Smooth muscle cell (in vitro differentiated cells): ENCODE results near the gene DNAH17. TPM values are rescaled to one million over a fixed set of nuclear protein-coding genes. Genes with fewer than 3 reads are reported as not detected.

Experiments used
- DNase-seq: peaks from one replicate; lab custom pipeline; 2025; ENCODE audit not compliant: unreplicated experiment; lab: John Stamatoyannopoulos, UW
- H2AFZ ChIP-seq: fragments of 200-600 bp; sonication (generic); 2 replicates; pipeline ENCODE4 v1.6.0; 2016; ENCODE audit warnings: antibody characterized with exemption, low read depth, mild to moderate bottlenecking
- H3F3A ChIP-seq: fragments of 200-600 bp; sonication (generic); 2 replicates; pipeline ENCODE4 v1.6.0; 2017; ENCODE audit warnings: antibody characterized with exemption, low read depth
- H3K27ac ChIP-seq: fragments of 200-600 bp; sonication (generic); 2 replicates; pipeline ENCODE4 v1.5.1; 2016; ENCODE audit warnings: low read depth, mild to moderate bottlenecking
- H3K27me3 ChIP-seq: fragments of 200-600 bp; sonication (generic); 2 replicates; pipeline ENCODE4 v1.6.1; 2016; ENCODE audit warnings: low read depth, mild to moderate bottlenecking
- H3K36me3 ChIP-seq: fragments of 200-600 bp; sonication (generic); 2 replicates; pipeline ENCODE4 v1.5.1; 2016; ENCODE audit warnings: low read depth
- H3K4me1 ChIP-seq: fragments of 200-600 bp; sonication (generic); 2 replicates; pipeline ENCODE4 v1.5.1; 2016; ENCODE audit warnings: low read depth
- H3K4me2 ChIP-seq: fragments of 200-600 bp; sonication (generic); 2 replicates; pipeline ENCODE4 v1.6.0; 2016; ENCODE audit warnings: mild to moderate bottlenecking
- H3K4me3 ChIP-seq: fragments of 200-600 bp; sonication (generic); 2 replicates; pipeline ENCODE4 v1.5.1; 2016; ENCODE audit warnings: mild to moderate bottlenecking
- H3K79me2 ChIP-seq: fragments of 200-600 bp; sonication (generic); 2 replicates; pipeline ENCODE4 v1.6.0; 2016; ENCODE audit warnings: low read depth, mild to moderate bottlenecking
- H3K9ac ChIP-seq: fragments of 200-600 bp; sonication (generic); 2 replicates; pipeline ENCODE4 v1.6.0; 2016; ENCODE audit warnings: low read depth
- H3K9me3 ChIP-seq: fragments of 200-600 bp; sonication (generic); replicated peaks from 2 replicates; pipeline ENCODE4 v1.5.1; 2016; ENCODE audit warnings: low read depth
- H4K20me1 ChIP-seq: fragments of 200-600 bp; sonication (generic); 2 replicates; pipeline ENCODE4 v1.6.0; 2016; ENCODE audit warnings: low read depth
- WGBS: methylation state at CpG from one replicate; pipeline ENCODE4 v1.1.7; 2016; ENCODE audit warnings: low lambda C conversion rate; 5-methylcytosine and 5-hydroxymethylcytosine counted together
- polyA plus RNA-seq: library from polyadenylated mRNA; unstranded; fragments of >200 nt; fragmentation: Nextera tagmentation; extraction: Ambion mirVana; gene quantifications from 2 replicates; pipeline ENCODE4 v1.2.1, GENCODE V29; 2016
- total RNA-seq: library from RNA; depleted of rRNA; stranded (reverse); fragments of >200 nt; gene quantifications from 2 replicates; pipeline ENCODE4 v1.2.3, GENCODE V29; 2014
- TF ChIP-seq, protein P1 (sequence below): fragments of 200-600 bp; sonication (generic); IDR thresholded peaks from 2 replicates; pipeline ENCODE4 v1.5.1; 2017; ENCODE audit warnings: borderline replicate concordance, mild to moderate bottlenecking, antibody characterized with exemption; ENCODE audit not compliant: insufficient read depth, poor library complexity, severe bottlenecking

DNAH17 gene
- total and polyA plus RNA-seq, 2 experiments from 2014 or later = 0.18 to 0.98 TPM

DNA sequence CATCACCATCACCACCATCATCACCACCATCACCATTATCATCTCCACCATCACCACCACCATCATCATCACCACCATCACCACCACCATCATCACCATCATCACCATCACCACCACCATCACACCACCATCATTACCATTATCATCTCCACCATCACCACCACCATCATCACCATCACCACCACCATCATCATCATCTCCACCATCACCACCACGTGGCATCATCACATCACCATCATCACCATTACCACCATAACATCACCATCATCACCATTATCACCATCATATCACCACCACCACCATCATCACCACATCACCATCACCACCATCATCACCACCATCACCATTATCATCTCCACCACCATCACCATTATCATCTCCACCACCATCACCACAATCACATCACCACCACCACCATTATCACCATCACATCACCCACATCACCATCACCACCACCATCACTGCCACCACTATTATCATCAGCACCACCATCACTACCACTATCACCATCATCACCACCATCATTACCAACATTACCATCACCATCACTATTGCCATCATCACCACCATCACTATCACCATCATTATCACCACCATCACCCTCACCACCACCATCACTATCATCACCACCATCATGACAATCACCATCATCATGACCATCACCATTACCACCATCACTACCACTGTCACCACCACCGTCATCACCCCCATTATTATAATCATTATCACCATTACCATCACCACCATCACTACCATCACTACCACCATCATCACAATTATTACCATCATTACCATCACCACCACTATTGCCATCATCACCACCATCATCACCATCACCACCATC lies 99.1 kb downstream of the DNAH17 start:
- Histone ChIP-seq H3K36me3 (no peaks in the 10 kb centered on the region), H3K79me2 (no peaks in the 10 kb centered on the region), H3K4me2 (no peak overlapping the region), H2AFZ (no peak overlapping the region), H3K9me3 (no peaks in the 10 kb centered on the region), H3K4me1 (no peaks in the 10 kb centered on the region), H3F3A (no peaks in the 10 kb centered on the region), H3K27me3 (no peaks in the 10 kb centered on the region), H4K20me1 (no peaks in the 10 kb centered on the region), H3K27ac (no peak overlapping the region), H3K4me3 (no peak overlapping the region), H3K9ac (no peak overlapping the region)
- DNase-seq = no peak
- 81% methylated on average over 2 of the region's 2 CpGs for WGBS
- TF ChIP-seq, protein P1, sequence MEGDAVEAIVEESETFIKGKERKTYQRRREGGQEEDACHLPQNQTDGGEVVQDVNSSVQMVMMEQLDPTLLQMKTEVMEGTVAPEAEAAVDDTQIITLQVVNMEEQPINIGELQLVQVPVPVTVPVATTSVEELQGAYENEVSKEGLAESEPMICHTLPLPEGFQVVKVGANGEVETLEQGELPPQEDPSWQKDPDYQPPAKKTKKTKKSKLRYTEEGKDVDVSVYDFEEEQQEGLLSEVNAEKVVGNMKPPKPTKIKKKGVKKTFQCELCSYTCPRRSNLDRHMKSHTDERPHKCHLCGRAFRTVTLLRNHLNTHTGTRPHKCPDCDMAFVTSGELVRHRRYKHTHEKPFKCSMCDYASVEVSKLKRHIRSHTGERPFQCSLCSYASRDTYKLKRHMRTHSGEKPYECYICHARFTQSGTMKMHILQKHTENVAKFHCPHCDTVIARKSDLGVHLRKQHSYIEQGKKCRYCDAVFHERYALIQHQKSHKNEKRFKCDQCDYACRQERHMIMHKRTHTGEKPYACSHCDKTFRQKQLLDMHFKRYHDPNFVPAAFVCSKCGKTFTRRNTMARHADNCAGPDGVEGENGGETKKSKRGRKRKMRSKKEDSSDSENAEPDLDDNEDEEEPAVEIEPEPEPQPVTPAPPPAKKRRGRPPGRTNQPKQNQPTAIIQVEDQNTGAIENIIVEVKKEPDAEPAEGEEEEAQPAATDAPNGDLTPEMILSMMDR = no peak

- H3K27ac ChIP-seq = no peak overlapping the region
- H3K9me3 ChIP-seq = no peaks in the 10 kb centered on the region
- no peaks in the 10 kb centered on the region for H3K36me3 ChIP-seq
- H3K4me3 ChIP-seq = no peak overlapping the region
- WGBS = 72% methylated on average over 5 of the region's 5 CpGs
- H3K4me1 ChIP-seq = no peaks in the 10 kb centered on the region
- TF ChIP-seq, protein P1 = no peak
- DNase-seq = no peak
- no peak overlapping the region for H3K9ac ChIP-seq
- H4K20me1 ChIP-seq = no peaks in the 10 kb centered on the region
- no peaks in the 10 kb centered on the region for H3K79me2 ChIP-seq
- H3K27me3 ChIP-seq = no peaks in the 10 kb centered on the region
- no peak overlapping the region for H3K4me2 ChIP-seq
- no peak overlapping the region for H2AFZ ChIP-seq
- no peaks in the 10 kb centered on the region for H3F3A ChIP-seq
Measured at GRCh38 chr17:78476973-78477372, 100.2 kb downstream of the DNAH17 start.

GRCh38 chr17:78476149-78476548 lies 101.0 kb downstream of the DNAH17 start:
- TF ChIP-seq, protein P1 = no peak
- 98% methylated on average over 28 of the region's 28 CpGs for WGBS

DNA sequence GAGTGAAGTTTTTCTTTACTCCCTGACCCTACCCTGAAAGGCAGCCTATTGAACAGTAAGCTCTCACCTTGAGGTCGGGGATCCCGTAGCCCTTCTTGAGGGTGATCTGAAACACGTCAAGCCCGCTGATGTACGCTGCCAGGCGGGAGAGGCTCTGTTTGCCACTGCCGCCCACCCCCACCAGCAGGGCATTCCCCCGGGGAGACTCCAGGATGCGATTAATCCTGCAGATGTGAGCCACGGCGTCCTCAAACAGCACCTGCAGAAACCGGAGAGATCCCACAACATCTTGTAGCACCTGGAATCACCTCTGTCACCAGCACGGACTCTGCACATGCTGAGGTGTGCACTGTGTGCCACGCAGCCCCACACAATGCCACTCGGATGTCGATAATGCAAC lies 102.0 kb downstream of the DNAH17 start:
- 91% methylated on average over 16 of the region's 16 CpGs for WGBS
- H3K9ac ChIP-seq = no peak overlapping the region
- DNase-seq = no peak

More at GRCh38 chr17:78476149-78476548, 101.0 kb downstream of the DNAH17 start:
- Histone ChIP-seq H3K9ac (no peak overlapping the region), H2AFZ (no peak overlapping the region), H3K4me3 (no peak overlapping the region), H3K9me3 (no peaks in the 10 kb centered on the region), H3K27me3 (no peaks in the 10 kb centered on the region), H3K79me2 (no peaks in the 10 kb centered on the region), H3F3A (no peaks in the 10 kb centered on the region), H3K4me1 (no peaks in the 10 kb centered on the region), H3K4me2 (no peak overlapping the region), H4K20me1 (no peaks in the 10 kb centered on the region), H3K27ac (no peak overlapping the region), H3K36me3 (no peaks in the 10 kb centered on the region)
- DNase-seq = no peak

More for the DNA sequence above, 102.0 kb downstream of the DNAH17 start:
- TF ChIP-seq, protein P1 = no peak
- Histone ChIP-seq H3K79me2 (no peaks in the 10 kb centered on the region), H3K9me3 (no peaks in the 10 kb centered on the region), H3K27ac (no peak overlapping the region), H3K4me2 (no peak overlapping the region), H4K20me1 (no peaks in the 10 kb centered on the region), H2AFZ (no peak overlapping the region), H3F3A (no peaks in the 10 kb centered on the region), H3K36me3 (no peaks in the 10 kb centered on the region), H3K4me3 (no peak overlapping the region), H3K27me3 (no peaks in the 10 kb centered on the region), H3K4me1 (no peaks in the 10 kb centered on the region)
